ENCODE results near the gene NGF.

NGF gene

GRCh38 chr1:115237507-115237906, 100.5 kb downstream of the NGF start:
- TF ChIP-seq EZH2phosphoT487 (IDR thresholded peaks at IDR 0.05; ENCODE audit: borderline replicate concordance) (no peak), CTCF (conservative IDR thresholded peaks at IDR 0.05; ENCODE audit: low read length) (no peak)
- Histone ChIP-seq H2AFZ (ENCODE audit: low read length) (no peak overlapping the region), H3F3A (ENCODE audit: low read depth) (no peaks in the 10 kb centered on the region), H3K4me3 (ENCODE audit: low read length, poor library complexity, severe bottlenecking) (no peak overlapping the region), H3K4me1 (ENCODE audit: insufficient read depth, low read length, poor library complexity, severe bottlenecking) (peaks cover 12% of the 10 kb centered on the region), H3K9ac (ENCODE audit: low read depth, low read length, poor library complexity, severe bottlenecking) (no peak overlapping the region), H3K4me2 (ENCODE audit: low read depth, low read length, poor library complexity, severe bottlenecking) (no peak overlapping the region), H3K79me2 (ENCODE audit: insufficient read depth, low read length) (no peaks in the 10 kb centered on the region), H3K9me3 (ENCODE audit: insufficient read depth, low read depth, low read length) (no peaks in the 10 kb centered on the region), H3K27me3 (ENCODE audit: insufficient read depth, low read length, poor library complexity, severe bottlenecking) (no peaks in the 10 kb centered on the region), H3K9me2 (replicated peaks; ENCODE audit: low read depth, low read length) (no peaks in the 10 kb centered on the region), H3K36me3 (ENCODE audit: insufficient read depth, low read length) (no peaks in the 10 kb centered on the region), H4K20me1 (ENCODE audit: insufficient read depth, low read length, poor library complexity, severe bottlenecking) (no peaks in the 10 kb centered on the region)

- Histone ChIP-seq H3K4me3 (ENCODE audit: low read length, poor library complexity, severe bottlenecking) (no peak overlapping the region), H3K36me3 (ENCODE audit: insufficient read depth, low read length) (no peaks in the 10 kb centered on the region), H4K20me1 (ENCODE audit: insufficient read depth, low read length, poor library complexity, severe bottlenecking) (no peaks in the 10 kb centered on the region), H3K9ac (ENCODE audit: low read depth, low read length, poor library complexity, severe bottlenecking) (no peak overlapping the region), H3K9me3 (ENCODE audit: insufficient read depth, low read depth, low read length) (no peaks in the 10 kb centered on the region), H3K79me2 (ENCODE audit: insufficient read depth, low read length) (no peaks in the 10 kb centered on the region), H3K4me1 (ENCODE audit: insufficient read depth, low read length, poor library complexity, severe bottlenecking) (peaks cover 12% of the 10 kb centered on the region), H3K4me2 (ENCODE audit: low read depth, low read length, poor library complexity, severe bottlenecking) (no peak overlapping the region), H3K27me3 (ENCODE audit: insufficient read depth, low read length, poor library complexity, severe bottlenecking) (no peaks in the 10 kb centered on the region), H2AFZ (ENCODE audit: low read length) (no peak overlapping the region), H3F3A (ENCODE audit: low read depth) (no peaks in the 10 kb centered on the region), H3K9me2 (replicated peaks; ENCODE audit: low read depth, low read length) (no peaks in the 10 kb centered on the region)
- TF ChIP-seq CTCF (conservative IDR thresholded peaks at IDR 0.05; ENCODE audit: low read length): no peak
- TF ChIP-seq EZH2phosphoT487 (IDR thresholded peaks at IDR 0.05; ENCODE audit: borderline replicate concordance): no peak
Observed at GRCh38 chr1:115237023-115237422, 101.0 kb downstream of the NGF start.
